Activated CD8-positive, alpha-beta memory T cell treated with anti-CD3 and anti-CD28 coated beads for 4 hours (primary cell): Measurements from ENCODE around the gene IMPA2.
"Not testable (repeated sequence)": the region's sequence is repeated elsewhere in the genome, so short reads cannot be mapped to it uniquely, and the experiment has no call there.

Experiments used
- DNase-seq, 2 donors: peaks; one replicate each; pipeline ENCODE4 v3.0.0-alpha.2; 2020; ENCODE audit warnings: low read depth in 2 of 2

Gene IMPA2

GRCh38 chr18:12029786-12030584, 48.7 kb downstream of the IMPA2 start:
- DNase-seq, result no peak

GRCh38 chr18:12030670-12031069, 49.4 kb downstream of the IMPA2 start:
- no peak for DNase-seq

- DNase-seq, result no peak
These were observed 49.9 kb downstream of the IMPA2 start for GRCh38 chr18:12031181-12031580.

- no peak for DNase-seq
These were observed 50.5 kb downstream of the IMPA2 start for GRCh38 chr18:12031846-12032245.

- no peak for DNase-seq
These were observed 51.7 kb downstream of the IMPA2 start for GRCh38 chr18:12032786-12033642.

GRCh38 chr18:12033643-12034025, 52.3 kb downstream of the IMPA2 start:
- no peak for DNase-seq

- DNase-seq, result no peak
These were observed 53.2 kb downstream of the IMPA2 start for GRCh38 chr18:12034241-12035100.

GRCh38 chr18:12035481-12035880, 54.2 kb downstream of the IMPA2 start:
- DNase-seq, result no peak

- no peak for DNase-seq
These were observed 55.0 kb downstream of the IMPA2 start for GRCh38 chr18:12036201-12036751.

- DNase-seq, result no peak
These were observed 56.9 kb downstream of the IMPA2 start for GRCh38 chr18:12038082-12038638.

- peak; percentile 42 to 51 for DNase-seq
These were observed 57.6 kb downstream of the IMPA2 start for GRCh38 chr18:12038639-12039539.

- not testable (repeated sequence) for DNase-seq
These were observed 58.2 kb downstream of the IMPA2 start for GRCh38 chr18:12039540-12039930.

- no peak for DNase-seq
These were observed 60.3 kb downstream of the IMPA2 start for GRCh38 chr18:12041561-12041960.

GRCh38 chr18:12043811-12044210, 62.5 kb downstream of the IMPA2 start:
- DNase-seq, result no peak

- no peak for DNase-seq
These were observed 63.3 kb downstream of the IMPA2 start for GRCh38 chr18:12044591-12044990.

- no peak for DNase-seq
These were observed 64.9 kb downstream of the IMPA2 start for GRCh38 chr18:12046046-12046750.

GRCh38 chr18:12046751-12047335, 65.5 kb downstream of the IMPA2 start:
- DNase-seq, result no peak

- DNase-seq, result no peak
These were observed 66.9 kb downstream of the IMPA2 start for GRCh38 chr18:12048010-12048826.

- no peak for DNase-seq
These were observed 67.5 kb downstream of the IMPA2 start for GRCh38 chr18:12048827-12049175.
